GM18502 (cell line): ENCODE measurements around the gene P2RY12.

ENCODE experiments used
- ATAC-seq: cut with Tn5 transposase; IDR thresholded peaks from one replicate; pipeline ENCODE4 v1.9.1; 2021; ENCODE audit warnings: mild to moderate bottlenecking; ENCODE audit not compliant: unreplicated experiment, poor library complexity

The P2RY12 gene

DNA sequence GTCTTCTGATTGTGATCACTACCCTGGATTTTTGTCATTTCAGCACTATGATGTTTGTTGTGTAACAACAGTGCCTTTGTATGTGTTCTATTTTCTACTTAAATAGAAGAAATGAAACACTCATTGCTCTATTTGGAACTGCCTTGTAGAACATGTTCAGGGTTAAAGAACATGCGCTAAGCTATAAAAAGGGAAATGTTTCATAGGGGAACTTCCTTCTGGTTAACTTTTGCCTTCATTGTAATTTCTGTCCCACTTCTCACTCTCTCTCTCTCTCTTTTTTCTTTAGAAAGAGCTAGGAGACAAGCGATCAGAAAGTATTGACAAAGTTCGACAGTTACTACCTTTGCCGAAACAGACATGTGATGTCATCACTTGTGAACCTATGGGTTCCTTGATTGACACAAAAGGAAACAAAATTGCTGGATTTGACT lies at the start of gene P2RY12:
P2RY12 (minus strand) TSS at position 13 of the 434 bp plus-strand sequence. CDS start 45,908 bp downstream, outside the sequence.
- ATAC-seq = peak; percentile 49

DNA sequence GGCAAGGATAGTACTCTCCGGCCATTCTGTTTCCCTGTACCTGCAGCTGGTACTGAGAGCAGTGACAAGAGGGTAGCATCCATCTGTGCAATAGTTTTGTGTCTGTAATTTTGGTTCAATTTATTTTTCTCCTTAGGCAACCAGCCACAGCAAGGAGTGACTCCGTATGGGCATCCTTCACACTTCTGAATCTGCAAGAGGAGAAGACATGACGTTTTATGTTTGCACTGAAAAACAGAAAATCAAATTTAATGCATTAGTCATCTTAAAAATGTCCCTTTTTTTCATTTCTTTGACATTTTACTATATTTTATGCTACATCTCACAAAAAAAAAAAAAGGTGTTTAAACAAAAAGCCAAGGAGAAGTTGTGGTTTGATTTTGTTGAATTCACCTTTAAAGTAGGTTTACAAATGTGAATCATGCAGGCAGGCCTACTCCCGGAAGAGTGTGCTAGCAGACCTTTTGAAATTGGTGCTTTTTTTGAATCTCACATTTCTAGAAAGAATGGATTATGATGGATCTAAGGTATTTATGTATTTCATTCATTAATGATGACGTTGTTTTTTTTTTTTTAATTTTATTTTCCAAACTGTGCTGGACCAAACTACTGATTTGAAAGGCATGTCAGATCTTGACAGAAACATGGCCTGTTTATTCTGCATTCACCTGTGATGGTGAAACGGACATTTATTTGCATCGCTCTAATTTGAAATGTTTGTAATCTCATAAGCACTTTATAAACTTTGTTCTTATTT lies 48.2 kb upstream of the P2RY12 start:
- ATAC-seq = no peak

- peak; percentile 53 for ATAC-seq
These were observed 47.4 kb upstream of the P2RY12 start for GRCh38 chr3:151431940-151432339.

- ATAC-seq = peak; percentile 42
These were observed 46.4 kb upstream of the P2RY12 start for GRCh38 chr3:151430821-151431484.

DNA sequence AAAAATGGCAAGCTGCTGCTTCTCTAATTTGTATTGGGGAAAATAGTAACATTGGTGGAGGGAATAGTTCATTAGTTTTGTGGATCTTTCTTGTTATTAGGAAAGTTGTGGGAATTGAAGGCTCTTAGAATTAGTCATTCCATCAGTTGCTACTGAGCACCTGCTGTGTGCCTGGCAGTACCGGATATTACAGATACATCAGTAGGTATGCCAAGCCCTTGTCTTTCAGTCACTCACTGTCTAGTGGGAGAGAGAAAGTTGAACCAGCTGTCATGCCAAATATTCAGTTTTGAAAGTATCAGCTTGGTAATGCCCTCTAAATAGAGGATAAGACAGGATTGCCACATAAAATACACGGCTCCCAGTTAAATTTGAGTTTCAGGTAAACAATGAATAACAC lies 43.8 kb upstream of the P2RY12 start:
- no peak for ATAC-seq

GRCh38 chr3:151426341-151426657 lies 41.7 kb upstream of the P2RY12 start:
- ATAC-seq = peak; percentile 90

DNA sequence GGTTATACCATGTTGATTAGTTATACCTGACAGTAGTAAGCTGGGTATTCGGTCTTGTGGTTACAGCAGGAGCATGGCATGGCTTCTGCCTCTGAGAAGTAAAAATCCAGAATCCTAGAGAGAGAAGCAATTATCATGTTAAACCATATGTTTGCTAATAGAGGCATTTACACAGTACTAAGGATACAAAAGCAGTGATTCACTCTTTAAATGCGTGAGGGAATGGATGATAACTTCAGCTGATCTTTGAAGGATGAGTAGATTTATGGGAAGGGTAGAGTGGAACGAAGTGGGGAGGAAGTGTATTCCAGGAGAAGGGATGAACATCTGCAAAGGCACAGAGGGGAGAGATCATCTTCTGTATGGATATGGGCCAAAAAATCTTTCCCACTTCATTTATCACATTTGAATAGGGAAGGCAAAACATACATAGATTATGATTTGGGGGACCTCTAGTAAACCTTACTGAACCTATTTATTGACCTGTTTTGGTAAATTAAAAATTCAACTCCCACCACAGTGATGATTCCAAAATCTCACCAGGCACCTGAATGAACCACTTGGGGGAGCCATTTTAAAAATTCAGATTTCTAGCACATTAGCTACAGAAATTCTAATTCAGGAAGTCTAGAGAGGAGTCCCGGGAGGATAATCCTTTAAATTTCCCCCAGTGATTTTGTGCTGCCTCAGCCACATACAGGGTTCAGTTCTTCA lies 41.2 kb upstream of the P2RY12 start:
- ATAC-seq = peak; percentile 34

DNA sequence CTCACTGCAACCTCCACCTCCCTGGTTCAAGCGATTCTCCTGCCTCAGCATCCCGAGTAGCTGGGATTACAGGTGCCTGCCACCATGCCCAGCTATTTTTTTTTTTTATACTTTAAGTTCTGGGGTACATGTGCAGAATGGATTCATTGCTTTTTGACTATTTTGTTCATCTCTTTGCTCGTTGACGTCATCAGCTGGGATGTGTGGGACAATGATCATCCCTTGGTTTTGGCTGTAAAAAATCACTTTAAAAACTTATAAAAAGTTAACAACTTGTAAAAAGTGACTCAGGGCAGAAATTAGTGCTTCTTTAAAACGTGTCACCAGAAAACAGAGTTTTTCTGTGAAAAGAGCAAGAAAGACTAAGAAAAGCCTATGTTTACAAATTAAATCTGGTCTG lies 38.5 kb upstream of the P2RY12 start:
- ATAC-seq = no peak

GRCh38 chr3:151421938-151422337 lies 37.4 kb upstream of the P2RY12 start:
- peak; percentile 45 for ATAC-seq

- ATAC-seq = no peak
These were observed 35.3 kb upstream of the P2RY12 start for GRCh38 chr3:151419806-151420205.

GRCh38 chr3:151415289-151415688 lies 30.7 kb upstream of the P2RY12 start:
- no peak for ATAC-seq

- ATAC-seq = no peak
These were observed 28.4 kb upstream of the P2RY12 start for GRCh38 chr3:151412989-151413388.

DNA sequence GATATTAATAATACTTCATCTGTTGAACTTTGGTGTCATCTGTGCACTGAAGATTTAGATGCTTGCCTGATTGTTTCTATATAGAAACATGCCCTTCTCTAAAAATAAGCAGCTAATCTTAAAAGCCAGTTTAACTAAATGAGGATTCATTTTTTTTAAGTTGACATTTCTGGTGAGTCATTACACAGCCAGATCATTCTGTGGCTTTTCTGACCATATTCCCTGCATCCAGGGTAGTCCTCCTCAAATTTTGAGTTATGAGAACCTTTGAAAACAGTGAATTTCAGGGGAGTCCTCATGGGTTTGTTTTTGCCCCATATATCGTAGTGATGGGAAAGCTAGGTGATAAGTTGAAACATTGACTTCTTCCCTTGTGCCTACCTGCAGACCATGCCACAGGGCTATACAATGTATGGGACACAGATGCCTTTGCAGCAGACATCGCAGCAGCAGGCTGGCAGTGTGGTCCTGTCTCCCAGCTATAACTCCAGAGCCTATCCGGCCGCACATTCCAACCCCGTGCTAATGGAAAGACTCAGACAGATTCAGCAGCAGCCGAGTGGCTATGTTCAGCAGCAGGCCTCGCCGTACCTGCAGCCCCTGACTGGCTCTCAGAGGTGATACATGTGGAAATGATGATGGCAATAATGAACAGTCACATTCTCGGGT lies 26.5 kb upstream of the P2RY12 start:
- ATAC-seq = no peak

GRCh38 chr3:151407928-151408327 lies 23.4 kb upstream of the P2RY12 start:
- ATAC-seq = no peak

DNA sequence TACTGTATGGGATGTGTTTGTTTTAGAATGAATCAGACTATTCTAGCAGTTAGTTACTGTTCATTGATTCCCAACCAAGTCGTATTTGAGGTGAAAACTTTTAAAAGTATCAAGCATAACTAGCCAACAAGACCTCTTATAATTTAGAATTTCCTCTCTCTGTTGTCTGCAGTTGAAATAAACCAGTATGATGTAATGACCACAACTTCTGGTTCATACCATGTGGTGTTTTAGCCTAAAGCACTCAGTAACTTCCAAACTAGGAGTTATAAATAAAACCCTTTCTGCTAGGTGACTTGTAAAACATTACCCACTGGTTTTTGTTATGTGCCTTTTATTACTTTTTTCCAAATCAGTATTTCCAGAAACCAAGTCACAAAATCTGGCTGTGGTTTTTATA lies 19.8 kb upstream of the P2RY12 start:
- ATAC-seq = peak; percentile 66

DNA sequence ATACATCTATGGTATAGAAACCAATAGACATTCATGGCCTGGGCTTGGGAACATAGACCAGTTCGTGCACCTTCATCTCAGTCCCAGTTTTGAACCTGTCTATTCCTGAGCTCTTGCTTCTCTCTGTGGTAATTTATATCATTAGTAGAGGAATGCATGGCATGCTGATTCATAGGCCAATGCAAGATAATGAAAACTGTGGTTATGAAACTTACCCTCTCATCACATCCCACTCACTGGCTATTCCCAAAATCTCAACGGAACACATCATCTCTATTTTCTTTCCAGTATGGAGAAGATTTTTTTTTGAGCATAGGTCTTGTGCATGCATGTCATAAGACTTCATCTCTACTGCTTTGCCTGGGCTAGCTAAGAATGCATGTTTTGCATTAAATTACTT lies 18.7 kb upstream of the P2RY12 start:
- no peak for ATAC-seq

DNA sequence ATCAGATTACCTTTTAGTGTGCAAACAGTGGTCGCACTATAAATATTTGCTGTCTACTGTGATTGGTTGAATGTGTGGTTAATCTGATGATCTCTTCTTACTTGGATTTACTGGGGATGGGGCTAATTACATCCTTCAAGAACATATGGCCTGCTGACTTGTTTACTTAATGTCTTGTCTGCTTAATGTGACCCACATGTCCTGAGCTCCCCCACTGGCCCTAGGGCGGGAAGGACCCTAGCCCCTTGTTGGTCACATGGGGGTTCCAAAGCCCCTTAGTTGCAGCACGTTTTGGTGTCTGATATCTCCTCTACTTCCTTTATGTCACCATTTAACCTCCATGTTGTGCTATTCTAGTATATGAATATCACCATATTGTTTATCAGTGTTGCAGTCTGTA lies 17.8 kb upstream of the P2RY12 start:
- ATAC-seq = no peak

DNA sequence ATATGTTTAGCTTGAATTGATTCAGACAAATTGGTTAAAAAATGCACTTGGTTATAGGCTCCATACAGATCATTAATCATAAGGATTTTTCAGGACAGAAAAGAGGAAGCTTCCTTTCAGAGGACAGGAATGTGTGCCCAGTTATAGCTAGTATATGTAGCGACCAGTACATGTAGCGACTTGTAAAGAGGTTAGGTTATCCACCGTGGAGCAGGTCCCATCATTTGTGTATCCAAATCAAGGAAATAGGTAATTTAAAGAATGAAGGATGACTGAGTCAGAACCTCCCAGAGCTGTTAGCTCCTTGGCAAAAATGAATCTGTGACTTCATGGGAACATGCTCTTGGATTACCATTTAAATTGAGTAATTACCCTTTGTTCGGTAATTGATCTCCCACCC lies 15.8 kb upstream of the P2RY12 start:
- ATAC-seq = no peak

DNA sequence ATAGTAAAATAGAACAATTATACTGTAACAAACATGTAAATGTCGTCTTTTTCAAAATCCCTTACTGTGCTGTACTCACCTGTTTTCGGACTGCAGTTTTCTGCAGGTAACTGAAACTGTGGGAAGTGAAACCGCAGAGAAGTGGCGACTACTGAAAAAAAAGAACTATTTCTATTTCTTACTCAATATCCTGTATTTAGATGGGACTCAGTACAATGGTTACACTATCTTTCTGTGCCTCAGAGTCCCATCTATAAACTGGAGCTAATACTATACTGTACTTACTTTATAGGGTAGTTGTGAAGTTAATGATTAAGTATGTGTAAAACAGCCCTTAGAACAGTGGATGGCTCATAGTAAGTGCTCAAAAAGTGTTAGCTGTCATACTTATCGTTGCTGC lies 14.3 kb upstream of the P2RY12 start:
- no peak for ATAC-seq

DNA sequence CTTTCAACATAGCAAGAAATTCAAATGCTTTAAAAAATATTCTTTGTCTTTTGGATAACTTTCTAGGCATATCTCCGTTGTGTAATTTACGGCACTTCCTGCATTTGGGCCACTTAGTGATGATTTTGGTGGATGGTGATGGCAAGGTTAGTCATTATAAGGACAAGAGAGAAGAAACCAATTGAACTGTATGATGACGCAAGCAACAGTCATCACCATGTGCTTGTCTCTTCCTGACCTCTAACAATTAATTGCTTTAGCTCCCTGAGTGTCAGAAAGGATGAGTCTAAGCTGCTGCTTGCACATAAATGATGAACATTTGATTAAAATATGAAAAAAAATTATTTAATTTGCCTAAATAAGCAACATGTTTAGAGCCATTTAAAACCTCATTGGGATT lies 11.3 kb upstream of the P2RY12 start:
- no peak for ATAC-seq

- ATAC-seq = no peak
These were observed 10.1 kb upstream of the P2RY12 start for GRCh38 chr3:151394611-151395010.
